ENCODE results near the gene LRRTM4. TPM values are rescaled to one million over a fixed set of nuclear protein-coding genes. Genes with fewer than 3 reads are reported as not detected.
"Not testable (repeated sequence)": the region's sequence is repeated elsewhere in the genome, so short reads cannot be mapped to it uniquely, and the experiment has no call there.

The LRRTM4 gene
- total RNA-seq, 8 experiments from 2014 or later = 0.15 to 36.9 (median 15.8) TPM

DNA sequence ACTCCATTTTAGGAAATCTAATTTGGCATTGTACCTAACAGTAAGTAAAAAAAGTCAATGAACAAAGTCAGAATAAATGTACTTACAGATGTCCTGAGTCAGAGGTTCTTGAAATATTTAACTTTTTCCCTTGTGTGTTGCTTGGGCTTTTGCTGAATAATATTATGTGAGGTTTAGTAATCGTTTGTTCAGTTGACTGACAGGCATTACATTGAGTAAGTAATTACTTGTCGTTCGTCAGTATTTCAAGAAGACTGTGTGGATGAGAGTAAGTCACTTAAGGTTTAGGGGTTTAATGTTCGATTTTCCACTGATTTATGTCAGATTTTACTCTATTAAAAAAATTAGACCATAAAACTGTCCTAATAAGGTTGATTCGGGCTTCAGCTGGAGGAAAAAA lies 342.9 kb downstream of the LRRTM4 start:
- 0 to 94% (median 60%) methylated on average over 1 to 5 of the region's 5 CpGs; no CpG with 5 or more reads in 1 of the 10 experiments for WGBS, 10 experiments
- in situ Hi-C loops (cut with MboI; ENCODE audit: low pct_unique_long_range_greater_than_20kb in 2 of 9, low sequenced_read_pairs in 9 of 9, unreplicated experiment in 9 of 9) = no loop called here
- H3K4me1 ChIP-seq (replicated peaks in 1 of 2) = no peaks in the 10 kb centered on the region
- no peak for ATAC-seq (replicated peaks in 6 of 8)
- no peak overlapping the region for H3K4me3 ChIP-seq
- no peak overlapping the region for H3K27ac ChIP-seq

DNA sequence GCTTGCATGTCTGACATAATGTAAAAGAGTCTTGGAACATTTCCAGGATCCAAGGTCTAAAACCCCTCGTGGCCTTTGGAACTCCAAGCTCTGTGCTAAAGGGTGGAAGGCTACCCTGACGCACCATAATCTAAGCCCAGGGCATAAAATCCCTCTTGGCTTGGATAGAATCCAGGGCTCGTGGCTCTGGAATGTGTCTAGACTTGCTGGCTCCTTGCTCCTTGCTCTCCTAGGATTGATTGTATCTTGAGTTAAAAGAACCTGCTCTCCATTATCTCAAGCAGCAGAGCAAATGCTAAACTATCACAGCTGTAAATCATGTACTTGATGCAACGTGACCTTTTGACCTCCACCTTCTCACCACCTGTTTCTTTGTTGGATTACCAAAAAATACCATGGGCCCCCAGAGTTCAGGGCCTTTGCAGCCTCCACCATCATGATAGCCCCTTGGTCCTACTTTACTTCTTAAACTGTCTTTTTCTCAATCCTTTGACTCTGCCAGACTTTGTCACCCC lies 346.9 kb downstream of the LRRTM4 start:
- H3K4me3 ChIP-seq; in situ Hi-C loops (cut with MboI; ENCODE audit: low pct_unique_long_range_greater_than_20kb in 2 of 9, low sequenced_read_pairs in 9 of 9, unreplicated experiment in 9 of 9); ATAC-seq (replicated peaks in 6 of 8); H3K27ac ChIP-seq; H3K4me1 ChIP-seq (replicated peaks in 1 of 2): not testable (repeated sequence)
- 0 to 100% (median 40%) methylated on average over 1 to 3 of the region's 4 CpGs; no CpG with 5 or more reads in 2 of the 10 experiments for WGBS, 10 experiments

- H3K4me1 ChIP-seq (replicated peaks in 1 of 2) = no peaks in the 10 kb centered on the region
- ATAC-seq (replicated peaks in 6 of 8) = no peak
- in situ Hi-C loops (cut with MboI; ENCODE audit: low pct_unique_long_range_greater_than_20kb in 2 of 9, low sequenced_read_pairs in 9 of 9, unreplicated experiment in 9 of 9) = no loop called here
- WGBS, 10 experiments = 0 to 81% (median 14%) methylated on average over 1 to 2 of the region's 2 CpGs; no CpG with 5 or more reads in 3 of the 10 experiments
- no peak overlapping the region for H3K4me3 ChIP-seq
- H3K27ac ChIP-seq = no peak overlapping the region
Measured at GRCh38 chr2:77169426-77169825, 352.8 kb downstream of the LRRTM4 start.

DNA sequence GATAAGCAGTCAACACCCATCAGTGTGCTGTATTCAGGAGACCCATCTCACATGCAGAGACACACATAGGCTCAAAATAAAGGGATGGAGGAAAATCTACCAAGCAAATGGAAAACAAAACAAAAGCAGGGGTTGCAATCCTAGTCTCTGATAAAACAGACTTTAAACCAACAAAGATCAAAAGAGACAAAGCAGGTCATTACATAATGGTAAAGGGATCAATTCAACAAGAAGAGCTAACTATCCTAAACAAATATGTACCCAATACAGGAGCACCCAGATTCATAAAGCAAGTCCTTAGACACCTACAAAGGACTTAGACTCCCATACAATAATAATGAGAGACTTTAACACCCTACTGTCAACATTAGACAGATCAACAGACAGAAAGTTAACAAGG lies 358.2 kb downstream of the LRRTM4 start:
- H3K27ac ChIP-seq; H3K4me1 ChIP-seq (replicated peaks in 1 of 2); ATAC-seq (replicated peaks in 6 of 8); H3K4me3 ChIP-seq; in situ Hi-C loops (cut with MboI; ENCODE audit: low pct_unique_long_range_greater_than_20kb in 2 of 9, low sequenced_read_pairs in 9 of 9, unreplicated experiment in 9 of 9): not testable (repeated sequence)

DNA sequence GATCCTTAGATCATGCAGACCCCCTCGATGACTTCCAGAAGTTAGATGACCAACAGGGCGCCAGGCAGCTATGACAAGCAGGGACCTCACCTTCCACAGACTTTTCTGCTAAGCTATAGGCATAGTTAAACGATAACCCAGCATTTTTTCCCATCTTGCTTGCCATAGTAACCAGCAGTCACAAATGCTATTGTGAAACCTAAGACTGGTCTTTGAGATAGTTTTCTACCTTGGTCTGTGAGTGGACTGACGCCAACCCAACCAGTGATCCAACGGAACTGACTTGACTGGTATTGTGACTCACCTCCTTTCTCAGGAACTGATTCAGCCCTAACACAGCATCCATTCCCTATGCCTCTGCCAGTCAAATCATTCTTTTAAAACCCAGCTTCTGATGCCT lies 361.2 kb downstream of the LRRTM4 start:
- in situ Hi-C loops (cut with MboI; ENCODE audit: low pct_unique_long_range_greater_than_20kb in 2 of 9, low sequenced_read_pairs in 9 of 9, unreplicated experiment in 9 of 9) = no loop called here
- Histone ChIP-seq H3K27ac (no peak overlapping the region), H3K4me1 (replicated peaks in 1 of 2) (no peaks in the 10 kb centered on the region), H3K4me3 (no peak overlapping the region)
- ATAC-seq (replicated peaks in 6 of 8) = no peak
- WGBS, 10 experiments = 0 to 100% (median 50%) methylated on average over 1 to 5 of the region's 5 CpGs; no CpG with 5 or more reads in 2 of the 10 experiments

DNA sequence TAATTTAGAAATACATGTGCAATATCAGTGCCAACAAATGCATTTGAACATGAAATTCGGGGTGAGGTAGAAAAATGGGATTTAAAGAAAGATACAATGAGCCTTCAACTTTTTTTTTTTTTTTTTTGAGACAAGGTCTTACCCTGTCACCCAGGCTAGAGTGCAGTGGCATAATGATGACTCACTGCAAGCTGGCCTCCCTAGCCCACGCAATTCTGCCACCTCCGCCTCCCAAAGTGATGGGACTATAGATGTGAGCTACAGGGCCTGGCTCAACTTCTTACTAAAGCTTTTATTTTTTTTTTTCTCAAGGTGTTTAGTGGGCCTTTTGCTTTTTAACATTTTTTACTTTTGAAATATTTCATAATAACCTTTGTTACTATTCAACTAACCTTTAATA lies 365.6 kb downstream of the LRRTM4 start:
- 7 to 100% (median 83%) methylated on average over 1 to 3 of the region's 3 CpGs; no CpG with 5 or more reads in 1 of the 10 experiments for WGBS, 10 experiments
- peaks cover 0 to 13% of the 10 kb centered on the region in 2 donors for H3K4me1 ChIP-seq (replicated peaks in 1 of 2)
- no peak overlapping the region for H3K27ac ChIP-seq
- in situ Hi-C loops (cut with MboI; ENCODE audit: low pct_unique_long_range_greater_than_20kb in 2 of 9, low sequenced_read_pairs in 9 of 9, unreplicated experiment in 9 of 9) = no loop called here
- ATAC-seq (replicated peaks in 6 of 8) = no peak
- no peak overlapping the region for H3K4me3 ChIP-seq

DNA sequence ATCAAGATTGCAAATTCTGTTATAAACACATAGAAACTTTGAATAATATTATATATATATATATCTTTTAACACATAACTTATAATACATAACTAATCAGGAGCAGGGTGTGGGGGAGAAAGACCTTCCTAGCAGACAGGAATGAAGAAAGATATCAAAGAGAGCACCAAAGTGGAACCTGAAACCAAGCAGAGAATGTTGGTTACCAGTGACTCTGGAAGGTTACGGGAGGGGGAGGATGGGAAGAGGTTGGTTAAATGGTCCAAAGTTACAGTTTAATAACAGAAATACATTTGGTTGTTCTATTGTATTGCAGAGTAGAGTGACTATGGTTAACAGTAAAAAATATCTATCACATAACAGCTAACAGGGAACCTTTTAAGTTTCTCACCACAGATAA lies 366.7 kb downstream of the LRRTM4 start:
- no peak overlapping the region for H3K4me3 ChIP-seq
- H3K27ac ChIP-seq = no peak overlapping the region
- H3K4me1 ChIP-seq (replicated peaks in 1 of 2) = peaks cover 0 to 13% of the 10 kb centered on the region in 2 donors
- no peak for ATAC-seq (replicated peaks in 6 of 8)
- WGBS, 10 experiments = 0 to 100% (median 67%) methylated on average over 1 of the region's 1 CpG; no CpG with 5 or more reads in 4 of the 10 experiments
- in situ Hi-C loops (cut with MboI; ENCODE audit: low pct_unique_long_range_greater_than_20kb in 2 of 9, low sequenced_read_pairs in 9 of 9, unreplicated experiment in 9 of 9) = no loop called here

DNA sequence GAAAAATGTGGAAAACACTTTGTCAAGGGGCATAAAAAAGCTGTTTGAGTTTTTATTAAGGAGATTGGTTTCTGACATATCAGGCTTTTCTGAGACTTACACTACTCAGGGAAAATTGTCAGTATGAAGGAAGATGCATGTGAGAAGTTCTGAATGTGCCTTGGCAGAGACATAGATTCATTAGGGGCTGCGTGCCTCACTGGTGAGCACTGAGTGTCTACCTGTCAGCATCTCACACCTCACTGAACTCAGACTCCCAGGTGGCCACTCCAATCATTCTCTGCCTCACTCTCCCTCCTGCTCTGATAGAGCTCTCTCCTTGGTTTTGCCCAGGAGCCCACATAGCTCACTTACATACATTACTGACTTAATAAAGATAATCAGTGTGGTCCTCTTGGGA lies 372.6 kb downstream of the LRRTM4 start:
- 17 to 100% (median 67%) methylated on average over 1 of the region's 1 CpG; no CpG with 5 or more reads in 6 of the 10 experiments for WGBS, 10 experiments
- Histone ChIP-seq H3K4me3 (no peak overlapping the region), H3K4me1 (replicated peaks in 1 of 2) (peaks cover 0 to 13% of the 10 kb centered on the region in 2 donors), H3K27ac (no peak overlapping the region)
- no peak for ATAC-seq (replicated peaks in 6 of 8)
- in situ Hi-C loops (cut with MboI; ENCODE audit: low pct_unique_long_range_greater_than_20kb in 2 of 9, low sequenced_read_pairs in 9 of 9, unreplicated experiment in 9 of 9) = no loop called here

GRCh38 chr2:77147153-77147552 lies 375.0 kb downstream of the LRRTM4 start:
- Histone ChIP-seq H3K4me3 (no peak overlapping the region), H3K4me1 (replicated peaks in 1 of 2) (peaks cover 0 to 9% of the 10 kb centered on the region in 2 donors), H3K27ac (no peak overlapping the region)
- in situ Hi-C loops (cut with MboI; ENCODE audit: low pct_unique_long_range_greater_than_20kb in 2 of 9, low sequenced_read_pairs in 9 of 9, unreplicated experiment in 9 of 9) = no loop called here
- WGBS, 10 experiments = 0 to 75% (median 50%) methylated on average over 1 to 2 of the region's 2 CpGs
- peak in 5 of 8 experiments; percentile 98 to 100 (median 100) for ATAC-seq (replicated peaks in 6 of 8)

- Histone ChIP-seq H3K27ac (no peak overlapping the region), H3K4me3 (no peak overlapping the region), H3K4me1 (replicated peaks in 1 of 2) (peaks cover 0 to 9% of the 10 kb centered on the region in 2 donors)
- in situ Hi-C loops (cut with MboI; ENCODE audit: low pct_unique_long_range_greater_than_20kb in 2 of 9, low sequenced_read_pairs in 9 of 9, unreplicated experiment in 9 of 9) = no loop called here
- no peak for ATAC-seq (replicated peaks in 6 of 8)
Measured at GRCh38 chr2:77144772-77145171, 377.4 kb downstream of the LRRTM4 start.

DNA sequence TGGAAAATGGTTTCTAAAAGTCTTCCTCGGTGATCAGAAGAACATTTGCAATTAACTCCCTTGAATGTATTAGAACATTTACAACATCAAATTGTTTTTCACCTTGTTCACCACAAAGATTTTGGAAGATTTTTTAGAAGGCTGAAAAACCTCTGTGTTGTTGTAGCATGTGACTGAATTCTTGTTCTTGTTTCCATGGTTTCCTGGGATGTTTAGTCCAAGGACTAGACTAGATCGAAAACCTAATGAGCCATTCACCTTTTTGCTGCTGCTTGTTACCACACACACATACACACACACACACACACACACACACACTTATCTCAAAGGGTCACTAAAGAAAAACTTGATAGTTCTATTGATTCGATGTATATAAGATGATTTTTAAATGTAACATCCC lies 380.0 kb downstream of the LRRTM4 start:
- ATAC-seq (replicated peaks in 6 of 8) = no peak
- no peak overlapping the region for H3K27ac ChIP-seq
- H3K4me1 ChIP-seq (replicated peaks in 1 of 2) = peaks cover 0 to 5% of the 10 kb centered on the region in 2 donors
- WGBS, 10 experiments = 0 to 97% (median 75%) methylated on average over 1 to 3 of the region's 3 CpGs; no CpG with 5 or more reads in 1 of the 10 experiments
- in situ Hi-C loops (cut with MboI; ENCODE audit: low pct_unique_long_range_greater_than_20kb in 2 of 9, low sequenced_read_pairs in 9 of 9, unreplicated experiment in 9 of 9) = no loop called here
- H3K4me3 ChIP-seq = no peak overlapping the region

GRCh38 chr2:77128479-77128878 lies 393.7 kb downstream of the LRRTM4 start:
- H3K4me3 ChIP-seq; H3K4me1 ChIP-seq (replicated peaks in 1 of 2); in situ Hi-C loops (cut with MboI; ENCODE audit: low pct_unique_long_range_greater_than_20kb in 2 of 9, low sequenced_read_pairs in 9 of 9, unreplicated experiment in 9 of 9); H3K27ac ChIP-seq; ATAC-seq (replicated peaks in 6 of 8): not testable (repeated sequence)
- whole genome bisulfite sequencing, 10 experiments = 10 to 100% (median 88%) methylated on average over 1 to 6 of the region's 8 CpGs; no CpG with 5 or more reads in 2 of the 10 experiments

GRCh38 chr2:77127345-77127744 lies 394.8 kb downstream of the LRRTM4 start:
- ATAC-seq (replicated peaks in 6 of 8) = no peak
- in situ Hi-C loops (cut with MboI; ENCODE audit: low pct_unique_long_range_greater_than_20kb in 2 of 9, low sequenced_read_pairs in 9 of 9, unreplicated experiment in 9 of 9) = no loop called here
- H3K27ac ChIP-seq = no peak overlapping the region

GRCh38 chr2:77121518-77121917 lies 400.7 kb downstream of the LRRTM4 start:
- H3K4me3 ChIP-seq = no peak overlapping the region
- H3K27ac ChIP-seq = no peak overlapping the region
- H3K4me1 ChIP-seq (replicated peaks in 1 of 2) = no peaks in the 10 kb centered on the region
- in situ Hi-C loops (cut with MboI; ENCODE audit: low pct_unique_long_range_greater_than_20kb in 2 of 9, low sequenced_read_pairs in 9 of 9, unreplicated experiment in 9 of 9) = no loop called here
- ATAC-seq (replicated peaks in 6 of 8) = no peak
- WGBS, 10 experiments = 15 to 100% (median 91%) methylated on average over 1 to 3 of the region's 3 CpGs

More at GRCh38 chr2:77127345-77127744, 394.8 kb downstream of the LRRTM4 start:
- no peaks in the 10 kb centered on the region for H3K4me1 ChIP-seq (replicated peaks in 1 of 2)
- no peak overlapping the region for H3K4me3 ChIP-seq
